A549 (cell line): ENCODE data around the gene LRCH1.

Source experiments
- EP300 ChIP-seq, 2 experiments: fragments of >200 bp; sonication (Bioruptor Twin); formaldehyde crosslinking; IDR thresholded peaks; 2 replicates in 1 of 2; 3 replicates in 1 of 2; pipeline ENCODE4 v1.6.1; 2016 to 2017
- POLR2A ChIP-seq: IDR thresholded peaks from 2 replicates; pipeline ENCODE4 v1.6.1; 2012; ENCODE audit warnings: mild to moderate bottlenecking, low read length
- RCOR1 ChIP-seq: fragments of 150-350 bp; IDR thresholded peaks from 2 replicates; pipeline ENCODE4 v1.6.1; 2014; ENCODE audit warnings: antibody characterized with exemption, low read length, low read depth

DNA sequence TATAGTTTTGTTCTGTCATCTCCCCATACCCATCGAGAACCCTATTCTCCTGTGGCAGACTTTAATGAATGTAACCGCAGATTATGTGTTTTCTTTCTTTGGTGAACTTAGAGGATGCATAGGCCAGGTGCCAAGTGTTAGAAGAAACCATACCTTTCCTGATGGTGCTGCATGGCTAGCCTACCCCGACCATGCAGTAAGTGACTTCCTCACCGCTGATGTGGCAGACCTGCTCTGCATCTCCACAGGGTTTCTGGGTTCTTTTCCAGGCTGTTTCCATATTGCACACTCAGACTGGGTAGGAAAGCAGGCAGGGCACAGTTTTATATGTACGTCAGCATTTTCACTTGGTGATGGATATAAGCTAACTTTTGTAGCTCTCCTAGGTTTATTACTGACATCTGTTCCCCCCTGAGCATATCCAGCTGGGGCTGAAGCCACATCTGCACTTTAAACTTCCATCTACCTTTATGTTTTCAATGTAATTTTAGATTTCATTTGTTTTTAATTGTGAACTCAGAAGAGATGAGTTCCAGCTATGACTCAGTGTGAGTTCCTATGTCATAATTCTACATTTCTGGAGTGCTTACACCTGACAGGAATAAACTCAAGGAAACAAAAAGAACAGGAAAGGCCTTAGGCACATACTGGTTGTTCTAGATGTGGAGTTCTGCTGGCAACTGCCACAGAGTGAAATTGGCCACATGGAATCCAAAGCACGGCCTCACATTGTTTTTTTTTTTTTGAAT lies 42.3 kb downstream of the LRCH1 start:
- TF ChIP-seq POLR2A (no peak), RCOR1 (no peak), EP300 (IDR thresholded peaks at IDR 0.05) (no peak)
